ENCODE data around the gene CACNA1S.

Gene CACNA1S

GRCh38 chr1:201139756-201140155, 27.5 kb upstream of the CACNA1S start:
- DNase-seq = no peak

- DNase-seq = no peak
Observed at GRCh38 chr1:201139306-201139705, 27.1 kb upstream of the CACNA1S start.

GRCh38 chr1:201138311-201138840, 26.1 kb upstream of the CACNA1S start:
- DNase-seq = no peak

GRCh38 chr1:201137579-201138310, 25.5 kb upstream of the CACNA1S start:
- DNase-seq = peak; percentile 8

GRCh38 chr1:201137024-201137392, 24.8 kb upstream of the CACNA1S start:
- no peak for DNase-seq

GRCh38 chr1:201136355-201137023, 24.3 kb upstream of the CACNA1S start:
- no peak for DNase-seq

DNA sequence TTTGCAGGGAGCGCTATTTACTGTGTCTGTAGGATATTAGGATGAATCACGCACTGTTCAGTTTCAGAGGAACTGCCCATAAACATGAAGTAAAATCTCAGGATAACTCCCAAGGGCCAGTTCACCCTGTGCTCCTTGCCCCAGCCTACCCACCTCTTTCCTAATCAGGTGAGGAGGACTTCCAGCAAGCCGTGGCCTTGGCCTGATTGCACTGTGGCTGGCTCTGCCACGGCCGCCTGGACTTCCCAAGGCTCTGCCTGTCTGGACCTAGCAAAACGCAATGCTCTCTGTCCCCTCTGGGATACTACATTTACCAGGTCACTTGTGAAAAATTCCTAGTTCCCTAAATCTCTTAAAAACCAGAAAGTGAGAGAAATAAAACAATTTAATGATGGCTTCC, 22.2 kb upstream of the CACNA1S start:
- DNase-seq = no peak

GRCh38 chr1:201131398-201131797, 19.2 kb upstream of the CACNA1S start:
- no peak for DNase-seq

GRCh38 chr1:201128962-201129361, 16.7 kb upstream of the CACNA1S start:
- DNase-seq = no peak

DNA sequence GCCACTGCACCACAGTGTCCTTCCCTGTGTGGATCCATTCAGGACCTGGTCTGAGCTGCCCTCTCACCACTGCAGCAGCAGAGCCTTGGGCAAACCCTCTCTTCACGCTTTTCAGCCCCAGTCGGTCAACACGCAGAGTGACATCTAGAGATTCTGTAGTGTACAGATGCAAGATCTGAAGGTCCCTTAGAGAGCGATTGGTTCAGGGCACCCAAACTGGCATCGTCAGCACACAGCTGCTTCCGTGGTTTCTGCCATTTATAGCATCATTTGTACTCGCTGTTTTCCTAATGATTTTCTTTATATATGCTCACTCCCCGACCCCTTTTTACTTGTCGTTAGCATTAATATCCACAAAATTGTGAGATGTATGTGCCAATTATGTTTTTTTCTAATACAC, 16.2 kb upstream of the CACNA1S start:
- DNase-seq = no peak

DNA sequence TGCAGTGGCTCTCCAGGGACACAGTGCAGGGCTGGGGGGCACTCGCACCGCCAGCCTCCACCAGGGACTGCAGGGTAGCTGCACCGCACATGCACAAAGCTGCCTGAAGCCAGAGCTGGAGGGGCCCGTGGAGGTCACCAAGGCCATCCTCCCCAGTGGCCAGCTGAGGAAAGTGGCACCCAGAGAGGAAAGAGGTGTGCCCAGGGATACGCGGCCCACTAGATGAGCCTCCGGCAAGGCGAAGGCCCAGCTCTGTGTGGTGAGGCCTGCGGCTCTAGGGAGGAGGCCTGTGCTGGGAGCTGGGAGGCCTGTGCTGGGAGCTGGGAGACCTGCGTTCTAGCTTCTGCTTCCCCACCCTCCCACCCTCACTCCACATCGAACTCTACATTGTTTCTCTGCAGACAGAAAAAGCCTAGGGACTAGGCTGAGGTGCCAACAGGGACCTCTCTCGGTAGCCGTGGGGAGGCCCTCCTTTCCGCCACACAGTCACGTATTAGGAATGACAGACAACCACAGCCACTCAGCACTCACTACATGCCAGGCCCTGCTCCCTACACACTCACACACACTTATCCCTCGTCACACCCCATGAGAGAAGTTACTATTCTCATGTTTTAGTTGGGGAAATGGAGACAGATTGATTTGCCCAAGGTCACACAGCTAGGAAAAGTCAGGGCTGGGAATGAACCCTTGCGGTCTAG, 15.7 kb upstream of the CACNA1S start:
- no peak for DNase-seq

DNA sequence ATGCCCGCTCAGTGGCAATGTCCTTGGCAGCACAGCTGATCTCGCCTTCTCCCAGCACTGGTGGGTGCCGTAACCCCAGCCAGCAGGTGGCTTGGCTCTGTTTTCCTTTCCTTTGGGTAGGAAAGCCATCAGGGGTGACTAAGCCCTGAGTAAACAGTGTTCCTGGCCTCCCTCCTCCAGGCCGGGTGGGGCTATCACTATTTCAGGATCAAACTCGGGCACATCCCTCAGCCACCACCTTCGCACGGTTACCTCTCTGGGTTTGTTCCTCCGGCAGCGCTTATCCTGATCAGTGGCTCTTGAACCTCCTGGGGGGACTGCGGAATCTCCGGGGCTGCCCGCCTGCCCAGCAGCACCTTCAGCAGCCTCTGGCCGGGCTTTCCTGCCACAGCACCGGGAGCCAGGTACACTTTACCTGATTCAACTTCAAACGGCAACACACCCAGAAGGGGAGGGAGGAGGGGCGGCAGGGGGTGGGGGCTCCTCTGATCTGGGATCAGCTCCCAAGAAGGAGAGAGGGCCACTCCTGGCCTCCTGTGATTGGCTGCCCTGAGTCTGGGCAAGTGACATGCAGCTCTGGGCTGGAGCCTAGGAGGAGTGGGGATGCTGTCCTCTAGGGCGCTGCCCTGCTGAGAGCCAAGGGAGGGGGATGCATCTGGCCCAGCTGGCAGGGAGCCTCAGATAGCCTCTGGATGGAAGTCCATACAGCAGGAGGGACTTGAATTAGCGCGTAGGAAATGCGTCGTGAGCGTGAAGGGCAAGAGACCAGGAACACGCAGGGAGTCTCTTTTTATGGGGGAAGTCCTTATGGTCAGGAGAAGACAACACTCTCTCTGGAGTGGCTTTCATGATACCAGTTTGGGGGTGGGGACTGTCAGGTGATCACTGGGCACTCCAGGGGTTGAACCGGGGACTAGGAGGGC, 14.9 kb upstream of the CACNA1S start, which contains the start of gene ASCL5:
TSS of gene ASCL5 (minus strand) at position 353 of the 923 bp plus-strand sequence. CDS start 11,812 bp downstream, outside the sequence.
- no peak for DNase-seq

GRCh38 chr1:201126463-201126831, 14.2 kb upstream of the CACNA1S start:
- no peak for DNase-seq

DNA sequence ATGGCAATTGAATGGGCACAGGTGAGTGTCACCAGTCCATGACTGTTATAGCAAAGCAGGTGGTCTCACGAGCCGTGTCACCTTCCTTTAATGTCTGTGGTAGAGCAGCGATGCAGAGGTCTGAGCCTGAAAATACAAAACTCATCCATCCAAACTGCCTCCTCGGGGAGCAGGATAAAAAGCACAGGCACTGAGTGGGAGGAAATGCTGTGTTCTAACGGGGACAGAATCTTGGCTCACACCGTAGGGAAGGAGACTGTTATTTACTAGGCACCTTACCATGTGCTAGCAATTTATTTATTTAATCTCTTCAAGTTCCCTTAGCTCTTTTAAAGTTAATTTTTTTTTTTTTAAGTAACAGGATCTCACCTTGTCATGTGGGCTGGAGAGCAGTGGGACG, 13.6 kb upstream of the CACNA1S start:
- no peak for DNase-seq

GRCh38 chr1:201125019-201125418, 12.8 kb upstream of the CACNA1S start:
- DNase-seq = no peak

DNA sequence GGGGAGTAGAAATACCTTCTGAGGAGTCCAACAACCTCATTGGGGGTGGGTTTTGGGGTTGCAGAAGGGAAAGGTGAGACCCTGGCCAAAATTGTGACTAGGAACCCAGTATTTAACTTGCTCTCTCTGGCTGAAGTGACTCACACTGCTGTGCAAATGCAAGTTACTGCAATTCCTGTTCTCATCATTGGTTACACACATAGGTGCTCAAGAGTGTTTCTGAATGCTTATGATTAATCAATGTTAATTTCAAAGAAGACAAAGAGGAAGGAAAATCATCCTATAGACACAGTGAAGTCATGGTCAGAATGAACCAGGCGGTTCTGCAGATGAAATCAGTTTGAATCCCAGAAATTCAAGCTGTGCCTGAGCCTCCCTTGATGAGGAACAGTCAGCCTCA, 11.6 kb upstream of the CACNA1S start:
- no peak for DNase-seq

DNA sequence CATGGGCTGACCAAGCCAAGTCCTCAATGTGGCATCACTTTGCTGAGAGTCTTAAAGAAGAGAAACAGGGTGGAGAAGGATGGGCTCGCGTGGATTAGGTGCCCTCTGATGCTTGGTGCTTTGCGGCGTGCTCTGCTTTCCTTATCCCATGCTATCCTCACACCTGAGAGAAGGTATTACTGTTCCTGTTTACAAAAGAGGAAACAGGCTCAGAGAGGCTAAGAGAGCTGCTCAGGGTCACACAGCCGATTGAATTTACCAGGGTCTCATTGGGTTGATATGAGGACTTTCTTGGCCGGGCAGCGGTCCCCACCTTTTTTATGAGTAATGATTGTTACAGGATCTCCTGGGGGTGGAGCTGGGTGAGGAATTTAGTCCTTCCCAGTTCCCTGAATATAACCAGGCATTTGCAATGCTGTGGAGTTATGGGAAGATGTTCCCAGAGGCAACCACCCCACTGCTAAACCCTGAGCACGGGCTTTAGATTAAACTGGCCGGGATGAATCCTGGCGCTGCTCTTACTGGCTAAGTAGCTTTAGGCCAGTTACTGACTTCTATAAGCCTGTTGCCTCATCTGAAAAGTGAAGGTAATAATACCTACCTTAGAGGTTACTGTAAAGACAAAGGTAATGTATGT, 10.2 kb upstream of the CACNA1S start:
- no peak for DNase-seq

GRCh38 chr1:201119206-201120197, 7.3 kb upstream of the CACNA1S start:
- DNase-seq = peak; percentile 52

GRCh38 chr1:201116091-201116490, 3.9 kb upstream of the CACNA1S start:
- DNase-seq = no peak

DNA sequence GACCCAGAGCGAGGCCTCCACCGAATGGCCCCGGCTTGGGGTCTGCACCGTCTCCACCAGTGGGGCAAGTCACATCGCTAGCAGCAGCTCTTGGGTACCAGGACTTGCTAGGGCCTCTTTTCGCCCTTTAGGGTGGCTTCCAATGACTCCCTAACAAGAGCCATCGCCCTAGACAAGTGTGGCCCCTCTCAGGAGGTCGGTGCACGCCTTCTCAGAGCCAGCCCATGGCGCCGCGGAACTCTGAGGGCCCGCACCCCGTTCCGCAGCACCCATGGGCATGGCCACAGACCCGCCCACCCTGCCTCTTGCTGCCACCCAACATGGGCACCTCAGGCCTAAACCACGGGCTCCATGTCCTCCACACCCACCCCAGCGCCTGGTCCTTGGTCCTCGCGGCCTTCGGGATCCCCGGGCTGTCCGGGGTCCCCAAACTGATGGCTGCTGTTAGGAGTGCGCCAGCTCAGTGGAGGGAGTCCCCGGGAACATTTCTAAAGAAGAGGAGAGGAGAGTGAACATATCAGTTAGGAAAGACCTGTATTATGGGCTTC, 3.2 kb upstream of the CACNA1S start:
- DNase-seq = no peak

All from hematopoietic multipotent progenitor cell treated with erythropoietin and hydrocortisone succinate and interleukin-3 and kit ligand, for 8 days (in vitro differentiated cells).